H7 (cell line): Measurements from ENCODE around the gene RNF175. TPM values are rescaled to one million over a fixed set of nuclear protein-coding genes. Genes with fewer than 3 reads are reported as not detected.
A peak's percentile ranks its signal among the peaks of the same experiment; 100 is the strongest.

Experiments used
- DNase-seq: peaks from one replicate; pipeline ENCODE4 v3.0.0; 2012
- H3K27me3 ChIP-seq: 2 replicates; pipeline ENCODE4 v1.6.0; 2011; ENCODE audit warnings: mild to moderate bottlenecking, low read length; ENCODE audit not compliant: control insufficient read depth, insufficient read depth
- H3K36me3 ChIP-seq: replicated peaks from 2 replicates; pipeline ENCODE4 v1.5.1; 2011; ENCODE audit warnings: low read length; ENCODE audit not compliant: control insufficient read depth, insufficient read depth
- H3K4me3 ChIP-seq: 2 replicates; pipeline ENCODE4 v1.5.1; 2011; ENCODE audit warnings: low read depth, mild to moderate bottlenecking, control low read depth, low read length, moderate library complexity; ENCODE audit not compliant: insufficient read depth
- total RNA-seq: library from RNA; depleted of rRNA; stranded (reverse); fragments of >200 nt; shearing (Covaris generic); gene quantifications from 2 replicates; pipeline ENCODE4 v1.2.3, GENCODE V29; 2014

The RNF175 gene
- total RNA-seq, 1 experiment from 2014 or later = 5.8 TPM

GRCh38 chr4:153789741-153790499 lies 30.1 kb upstream of the RNF175 start:
- Histone ChIP-seq H3K27me3 (peaks cover 23% of the 10 kb centered on the region), H3K4me3 (peak overlapping the region; percentile 96), H3K36me3 (peaks cover 2% of the 10 kb centered on the region)
- DNase-seq = peak; percentile 83

GRCh38 chr4:153788413-153789276 lies 28.8 kb upstream of the RNF175 start, which contains the start of gene SFRP2:
Gene SFRP2 (minus strand): TSS chr4:153789083. CDS start chr4:153788835, 248 bp downstream.
- Histone ChIP-seq H3K4me3 (peak within 1 kb of the TSS; percentile 96), H3K27me3 (peaks cover 23% of the 10 kb centered on the region), H3K36me3 (peaks cover 7% of the 10 kb centered on the region)
- DNase-seq = peak; percentile 92

GRCh38 chr4:153788051-153788412 lies 28.2 kb upstream of the RNF175 start:
- peak; percentile 58 for DNase-seq
- peaks cover 7% of the 10 kb centered on the region for H3K36me3 ChIP-seq
- peaks cover 21% of the 10 kb centered on the region for H3K27me3 ChIP-seq
- H3K4me3 ChIP-seq = peak overlapping the region; percentile 96

- peaks cover 7% of the 10 kb centered on the region for H3K36me3 ChIP-seq
- peaks cover 20% of the 10 kb centered on the region for H3K27me3 ChIP-seq
- DNase-seq = no peak
- peak overlapping the region; percentile 96 for H3K4me3 ChIP-seq
These were observed 27.8 kb upstream of the RNF175 start for GRCh38 chr4:153787575-153787974.

GRCh38 chr4:153787061-153787560 lies 27.3 kb upstream of the RNF175 start:
- Histone ChIP-seq H3K36me3 (peaks cover 7% of the 10 kb centered on the region), H3K4me3 (peak overlapping the region; percentile 96), H3K27me3 (peaks cover 19% of the 10 kb centered on the region)
- peak; percentile 34 for DNase-seq

GRCh38 chr4:153785910-153786721 lies 26.3 kb upstream of the RNF175 start:
- Histone ChIP-seq H3K4me3 (peak overlapping the region; percentile 96), H3K36me3 (peaks cover 7% of the 10 kb centered on the region), H3K27me3 (peaks cover 10% of the 10 kb centered on the region)
- peak; percentile 40 for DNase-seq

- H3K27me3 ChIP-seq = peaks cover 9% of the 10 kb centered on the region
- H3K36me3 ChIP-seq = peaks cover 7% of the 10 kb centered on the region
- no peak overlapping the region for H3K4me3 ChIP-seq
- DNase-seq = no peak
These were observed 24.4 kb upstream of the RNF175 start for GRCh38 chr4:153784166-153784699.

GRCh38 chr4:153782581-153782980 lies 22.8 kb upstream of the RNF175 start:
- DNase-seq = no peak
- Histone ChIP-seq H3K36me3 (peaks cover 7% of the 10 kb centered on the region), H3K27me3 (peaks cover 2% of the 10 kb centered on the region; the same call in 1 of the 2 replicates), H3K4me3 (no peak overlapping the region)

- peak; percentile 43 for DNase-seq
- no peak overlapping the region for H3K4me3 ChIP-seq
- H3K27me3 ChIP-seq = no peaks in the 10 kb centered on the region
- peaks cover 7% of the 10 kb centered on the region for H3K36me3 ChIP-seq
These were observed 22.0 kb upstream of the RNF175 start for GRCh38 chr4:153781717-153782416.

GRCh38 chr4:153781280-153781679 lies 21.5 kb upstream of the RNF175 start:
- no peaks in the 10 kb centered on the region for H3K27me3 ChIP-seq
- H3K4me3 ChIP-seq = no peak overlapping the region
- no peak for DNase-seq
- H3K36me3 ChIP-seq = peaks cover 7% of the 10 kb centered on the region

DNA sequence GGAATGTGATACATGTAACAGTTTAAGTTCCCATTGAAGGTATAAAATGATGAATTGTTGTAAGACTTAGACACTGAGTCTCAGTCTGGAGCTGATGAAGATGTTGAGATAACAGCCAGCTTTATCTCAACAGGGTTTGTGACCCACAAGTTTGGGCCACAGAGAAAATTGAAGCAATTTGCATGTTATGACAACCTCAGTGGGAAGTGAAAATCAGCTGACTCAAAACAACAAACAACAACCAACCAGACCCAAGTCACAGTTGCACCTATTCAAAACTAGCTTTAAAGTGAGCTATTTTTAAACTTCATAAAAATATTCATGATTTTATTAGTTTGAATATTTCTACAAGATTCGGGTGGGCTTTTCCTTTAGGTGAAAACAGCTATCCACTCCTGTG lies 21.1 kb upstream of the RNF175 start:
- peaks cover 7% of the 10 kb centered on the region for H3K36me3 ChIP-seq
- H3K27me3 ChIP-seq = no peaks in the 10 kb centered on the region
- no peak for DNase-seq
- no peak overlapping the region for H3K4me3 ChIP-seq

- Histone ChIP-seq H3K36me3 (peaks cover 6% of the 10 kb centered on the region), H3K27me3 (no peaks in the 10 kb centered on the region), H3K4me3 (no peak overlapping the region)
- DNase-seq = no peak
These were observed 20.4 kb upstream of the RNF175 start for GRCh38 chr4:153780221-153780620.

DNA sequence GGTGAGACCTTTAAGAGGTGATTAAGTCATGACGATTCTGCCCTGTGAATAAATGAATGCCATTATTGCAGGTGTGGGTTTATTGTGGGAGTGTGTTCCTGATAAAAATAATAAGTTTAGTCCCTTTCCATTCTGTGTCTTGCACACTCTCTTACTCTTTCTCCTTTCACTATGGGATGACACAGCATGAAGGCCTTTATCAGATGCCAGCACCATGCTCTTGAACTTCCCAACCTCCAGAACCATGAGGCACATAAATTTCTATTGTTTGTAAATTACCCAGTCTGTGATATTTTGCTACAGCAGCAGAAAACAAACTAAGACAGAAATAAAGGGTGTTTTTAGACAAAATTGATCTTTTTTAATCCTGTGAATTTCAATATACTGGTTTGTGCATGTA lies 18.6 kb upstream of the RNF175 start:
- Histone ChIP-seq H3K4me3 (no peak overlapping the region), H3K36me3 (no peaks in the 10 kb centered on the region; the same call in 1 of the 2 replicates), H3K27me3 (no peaks in the 10 kb centered on the region)
- DNase-seq = no peak
